GM19463 (cell line): Measurements from ENCODE around the gene GON4L.
"Not testable (repeated sequence)": the region's sequence is repeated elsewhere in the genome, so short reads cannot be mapped to it uniquely, and the experiment has no call there.

Source experiments
- ATAC-seq: cut with Tn5 transposase; IDR thresholded peaks from one replicate; pipeline ENCODE4 v1.9.1; 2021; ENCODE audit warnings: mild to moderate bottlenecking, moderate library complexity; ENCODE audit not compliant: unreplicated experiment

Gene GON4L, protein sequence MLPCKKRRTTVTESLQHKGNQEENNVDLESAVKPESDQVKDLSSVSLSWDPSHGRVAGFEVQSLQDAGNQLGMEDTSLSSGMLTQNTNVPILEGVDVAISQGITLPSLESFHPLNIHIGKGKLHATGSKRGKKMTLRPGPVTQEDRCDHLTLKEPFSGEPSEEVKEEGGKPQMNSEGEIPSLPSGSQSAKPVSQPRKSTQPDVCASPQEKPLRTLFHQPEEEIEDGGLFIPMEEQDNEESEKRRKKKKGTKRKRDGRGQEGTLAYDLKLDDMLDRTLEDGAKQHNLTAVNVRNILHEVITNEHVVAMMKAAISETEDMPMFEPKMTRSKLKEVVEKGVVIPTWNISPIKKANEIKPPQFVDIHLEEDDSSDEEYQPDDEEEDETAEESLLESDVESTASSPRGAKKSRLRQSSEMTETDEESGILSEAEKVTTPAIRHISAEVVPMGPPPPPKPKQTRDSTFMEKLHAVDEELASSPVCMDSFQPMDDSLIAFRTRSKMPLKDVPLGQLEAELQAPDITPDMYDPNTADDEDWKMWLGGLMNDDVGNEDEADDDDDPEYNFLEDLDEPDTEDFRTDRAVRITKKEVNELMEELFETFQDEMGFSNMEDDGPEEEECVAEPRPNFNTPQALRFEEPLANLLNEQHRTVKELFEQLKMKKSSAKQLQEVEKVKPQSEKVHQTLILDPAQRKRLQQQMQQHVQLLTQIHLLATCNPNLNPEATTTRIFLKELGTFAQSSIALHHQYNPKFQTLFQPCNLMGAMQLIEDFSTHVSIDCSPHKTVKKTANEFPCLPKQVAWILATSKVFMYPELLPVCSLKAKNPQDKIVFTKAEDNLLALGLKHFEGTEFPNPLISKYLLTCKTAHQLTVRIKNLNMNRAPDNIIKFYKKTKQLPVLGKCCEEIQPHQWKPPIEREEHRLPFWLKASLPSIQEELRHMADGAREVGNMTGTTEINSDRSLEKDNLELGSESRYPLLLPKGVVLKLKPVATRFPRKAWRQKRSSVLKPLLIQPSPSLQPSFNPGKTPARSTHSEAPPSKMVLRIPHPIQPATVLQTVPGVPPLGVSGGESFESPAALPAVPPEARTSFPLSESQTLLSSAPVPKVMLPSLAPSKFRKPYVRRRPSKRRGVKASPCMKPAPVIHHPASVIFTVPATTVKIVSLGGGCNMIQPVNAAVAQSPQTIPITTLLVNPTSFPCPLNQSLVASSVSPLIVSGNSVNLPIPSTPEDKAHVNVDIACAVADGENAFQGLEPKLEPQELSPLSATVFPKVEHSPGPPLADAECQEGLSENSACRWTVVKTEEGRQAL (N-terminal part only)

GRCh38 chr1:155856975-155857930 is at the start of gene GON4L:
GON4L (minus strand) TSS chr1:155857214; CDS start chr1:155853780, 3,434 bp downstream.
- ATAC-seq: peak; percentile 55

DNA sequence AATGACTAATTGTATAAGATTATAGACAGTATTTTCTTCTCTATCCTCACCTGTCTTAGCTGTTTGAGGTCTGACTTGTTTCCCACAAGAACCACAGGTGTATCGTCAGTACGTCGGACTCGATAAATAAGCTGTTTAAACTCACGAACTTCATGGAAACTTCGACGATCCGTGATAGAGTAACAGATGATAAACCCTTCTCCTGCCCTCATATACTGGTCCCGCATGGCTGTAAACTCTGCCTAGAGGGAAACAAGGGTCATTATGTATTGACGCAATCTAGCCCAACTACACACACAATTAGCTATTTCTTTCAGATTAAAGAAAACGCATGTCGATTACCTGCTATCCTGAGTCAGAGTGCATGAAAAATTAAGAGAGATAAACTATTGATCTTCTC is 47.2 kb upstream of the GON4L start:
- ATAC-seq: no peak

GRCh38 chr1:155900161-155900560 is 43.1 kb upstream of the GON4L start:
- no peak for ATAC-seq

GRCh38 chr1:155899683-155900082 is 42.7 kb upstream of the GON4L start:
- no peak for ATAC-seq

DNA sequence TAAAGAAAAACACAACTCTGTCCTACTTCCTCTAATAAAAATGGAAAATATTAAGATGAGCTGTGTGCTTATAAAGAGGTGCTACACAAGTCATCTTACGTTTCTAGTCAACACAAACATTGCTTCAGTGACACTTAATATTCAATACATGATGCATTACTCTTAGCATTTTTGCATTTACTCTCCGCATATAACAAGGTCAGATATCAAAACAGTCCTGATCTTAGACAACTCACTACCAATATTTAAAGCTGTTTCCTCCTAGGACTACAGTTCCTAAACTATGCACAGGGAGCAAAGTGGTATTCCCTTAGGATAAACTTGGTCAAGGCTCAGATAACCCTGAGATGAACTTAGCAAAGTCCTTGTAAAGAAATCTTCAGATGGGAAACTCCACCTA is 41.9 kb upstream of the GON4L start:
- no peak for ATAC-seq

DNA sequence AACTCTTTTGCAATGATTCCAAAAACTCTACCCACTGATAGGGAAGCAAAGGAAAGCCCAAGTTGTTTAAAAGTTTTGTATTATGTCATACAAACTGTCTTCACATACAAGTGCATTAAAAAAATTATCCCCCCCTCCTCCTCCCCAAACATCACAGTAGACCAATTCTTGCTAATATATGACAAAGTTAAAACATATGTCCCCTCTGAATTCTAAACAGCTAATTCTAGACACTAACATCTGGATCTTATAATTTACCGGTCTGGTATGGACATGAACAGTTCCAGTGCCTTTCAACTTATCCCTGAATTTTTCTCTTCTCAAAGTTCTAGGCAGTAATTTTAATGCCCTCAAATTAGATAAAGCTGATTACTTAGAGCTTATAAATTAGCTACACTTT is 40.7 kb upstream of the GON4L start:
- no peak for ATAC-seq

DNA sequence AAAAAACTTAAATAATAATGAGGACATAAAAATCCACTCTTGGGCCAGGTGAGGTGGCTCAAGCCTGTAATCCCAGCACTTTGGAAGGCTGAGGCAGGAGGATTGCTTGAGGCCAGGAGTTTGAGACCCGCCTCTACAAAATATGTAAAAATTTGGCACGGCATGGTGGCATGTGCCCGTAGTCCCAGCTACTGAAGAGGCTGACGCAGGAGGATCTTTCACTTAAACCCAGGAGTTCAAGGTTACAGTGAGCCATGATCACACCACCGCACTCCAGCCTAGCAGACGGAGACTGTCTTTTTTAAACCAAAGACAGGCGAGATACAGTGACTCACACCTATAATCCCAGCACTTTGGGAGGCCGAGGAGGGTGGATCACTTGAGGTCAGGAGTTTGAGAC is 39.5 kb upstream of the GON4L start:
- ATAC-seq: not testable (repeated sequence)

DNA sequence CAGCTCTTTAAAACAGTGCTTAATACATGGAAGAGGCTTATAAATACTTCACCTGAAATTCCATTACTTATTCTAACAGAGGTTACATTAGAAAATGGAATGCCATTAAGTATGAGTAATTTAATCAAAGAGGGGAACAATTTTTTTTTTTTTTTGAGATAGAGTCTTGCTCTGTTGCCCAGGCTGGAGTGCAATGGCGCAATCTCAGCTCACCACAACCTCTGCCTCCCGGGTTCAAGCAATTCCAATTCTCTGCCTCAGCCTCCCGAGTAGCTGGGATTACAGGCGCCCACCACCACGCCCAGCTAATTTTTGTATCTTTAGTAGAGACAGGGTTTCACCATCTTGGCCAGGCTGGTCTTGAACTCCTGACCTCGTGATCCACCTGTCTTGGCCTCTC is 38.6 kb upstream of the GON4L start:
- not testable (repeated sequence) for ATAC-seq

- no peak for ATAC-seq
Observed at GRCh38 chr1:155893389-155894142, 36.6 kb upstream of the GON4L start.

DNA sequence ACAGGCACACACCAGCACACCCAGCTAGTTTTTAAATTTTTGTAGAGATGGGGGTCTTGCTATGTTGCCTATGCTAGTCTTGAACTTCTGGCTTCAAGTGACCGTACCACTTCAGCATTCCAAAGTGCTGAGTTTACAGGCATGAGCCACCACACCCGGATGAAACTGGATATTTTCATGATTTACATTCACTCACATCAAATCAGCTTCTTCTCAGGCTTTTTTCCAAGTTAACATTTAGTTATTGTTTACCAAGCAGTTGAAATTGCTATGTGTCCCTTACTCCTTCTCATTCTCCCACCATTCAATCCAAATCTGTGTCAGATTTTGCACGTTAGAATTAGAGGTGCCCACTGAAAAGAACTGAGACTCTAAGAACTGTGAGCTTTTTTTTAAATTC is 35.8 kb upstream of the GON4L start:
- no peak for ATAC-seq

DNA sequence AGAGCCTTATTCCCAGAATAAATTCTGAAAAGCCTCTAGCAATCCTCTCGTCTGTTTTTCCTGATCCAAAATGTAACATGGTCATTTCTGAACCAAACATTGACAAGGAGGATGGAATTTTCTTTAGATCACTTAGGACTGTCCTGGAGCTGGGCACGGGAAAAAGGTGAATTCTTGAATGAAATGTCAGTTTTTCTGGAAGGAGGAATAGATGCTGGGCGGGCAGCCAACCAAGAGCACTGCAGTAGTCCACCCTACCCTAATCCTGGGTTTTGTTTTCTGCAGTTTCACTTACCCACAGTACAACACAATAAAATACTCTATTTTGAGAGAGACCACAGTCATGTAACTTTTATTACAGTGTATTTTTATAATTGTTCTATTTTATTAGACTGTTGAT is 33.2 kb upstream of the GON4L start:
- ATAC-seq: no peak

DNA sequence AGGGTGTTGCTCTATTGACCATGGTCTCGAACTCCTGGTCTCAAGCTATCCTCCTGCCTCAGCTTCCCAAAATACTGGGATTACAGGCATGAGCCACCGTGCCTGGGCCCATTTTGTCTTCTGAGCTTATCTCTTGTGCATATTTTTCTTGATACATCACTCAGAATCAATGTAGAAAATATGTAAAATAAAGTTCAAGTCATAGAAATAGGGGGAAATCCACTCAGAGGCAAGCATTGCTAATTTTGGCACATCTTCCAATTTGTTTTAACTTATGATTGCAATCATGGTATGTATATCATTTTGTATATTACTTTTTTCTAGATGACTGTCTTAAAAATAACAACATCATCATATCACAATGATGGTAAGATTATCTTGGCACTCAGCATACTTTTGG is 32.6 kb upstream of the GON4L start:
- no peak for ATAC-seq

GRCh38 chr1:155888481-155888880 is 31.5 kb upstream of the GON4L start:
- ATAC-seq: no peak

DNA sequence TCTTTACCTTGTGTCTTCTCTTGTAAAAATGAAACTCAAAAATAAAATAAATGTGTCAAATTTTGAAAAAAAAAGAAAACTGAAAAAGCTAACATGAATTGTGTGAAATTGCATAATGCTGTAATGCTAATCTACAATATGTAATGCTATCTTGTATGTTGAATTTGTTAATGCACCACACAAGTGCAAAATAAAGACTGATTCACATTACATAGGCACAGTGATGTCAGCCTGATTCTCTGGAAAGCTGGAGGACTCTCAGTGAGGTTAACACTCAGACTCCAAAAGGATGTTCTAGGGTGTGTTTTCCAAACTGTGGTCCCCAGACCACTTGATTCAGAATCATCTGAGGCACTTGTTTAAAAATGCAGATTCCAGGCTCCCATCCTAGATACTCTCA is 28.0 kb upstream of the GON4L start:
- no peak for ATAC-seq

DNA sequence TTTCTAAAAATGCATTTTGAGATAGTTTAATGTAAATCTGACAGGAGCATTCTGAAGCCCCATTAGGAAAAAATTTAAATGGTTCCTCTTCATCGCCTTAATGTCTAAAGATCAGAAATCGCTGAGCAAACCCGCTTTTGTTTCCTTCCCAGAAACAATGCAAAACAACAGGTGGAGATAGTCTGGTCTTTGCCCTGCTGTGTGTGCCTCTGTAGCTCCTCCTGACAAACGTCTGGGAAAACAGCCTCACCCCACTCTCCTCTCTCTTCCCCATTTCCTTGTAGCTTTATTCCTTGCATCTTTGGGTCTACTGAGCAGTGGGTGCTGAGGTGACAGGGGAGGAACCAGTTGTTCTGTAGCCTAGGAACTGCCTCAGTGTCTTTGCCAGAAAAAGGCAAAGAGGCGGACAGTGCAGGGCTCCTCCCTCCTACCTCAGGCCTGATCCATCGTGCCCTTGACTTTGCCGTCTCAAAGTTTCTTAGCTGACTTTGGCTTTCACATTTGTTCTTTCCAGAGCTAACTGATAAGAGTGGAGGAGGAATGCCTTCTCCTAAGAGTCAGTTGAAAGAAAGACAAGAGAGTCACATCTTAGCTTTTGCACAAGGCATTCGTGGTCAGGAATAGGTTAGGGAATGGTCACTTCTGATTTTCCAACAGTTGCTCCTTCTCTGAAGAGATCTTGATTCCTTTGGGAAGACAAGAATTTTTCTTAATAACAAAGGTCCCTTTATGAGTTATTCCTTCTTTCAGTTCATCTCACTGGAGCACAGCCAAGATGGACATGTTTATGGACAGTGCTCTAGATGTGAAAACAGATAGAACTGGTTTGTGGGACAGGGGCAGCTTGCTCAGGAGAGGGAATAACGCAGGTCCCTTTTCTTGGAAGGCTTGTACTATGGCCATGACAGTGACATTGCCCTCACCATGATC is 27.3 kb upstream of the GON4L start:
- no peak for ATAC-seq

- no peak for ATAC-seq
Observed at GRCh38 chr1:155882766-155883165, 25.8 kb upstream of the GON4L start.

DNA sequence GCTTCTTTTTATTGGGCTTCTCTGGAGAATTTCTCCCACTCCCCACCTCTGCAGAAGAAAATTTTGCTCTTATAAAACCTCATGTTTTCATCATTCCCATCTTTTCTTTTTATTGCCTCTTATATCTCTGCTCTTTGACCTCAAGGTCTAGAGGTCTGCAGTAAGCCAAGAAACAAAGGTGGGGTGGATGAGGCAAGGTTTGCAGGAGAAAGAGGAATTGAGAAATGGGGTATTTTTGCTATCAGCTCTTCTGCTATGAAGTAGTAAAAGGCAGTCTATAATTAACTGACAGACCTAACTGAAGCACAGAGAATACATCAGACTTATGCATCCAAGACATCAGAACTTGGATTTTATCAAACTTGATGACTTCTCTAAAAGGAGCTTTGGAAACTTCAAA is 25.2 kb upstream of the GON4L start:
- ATAC-seq: no peak

DNA sequence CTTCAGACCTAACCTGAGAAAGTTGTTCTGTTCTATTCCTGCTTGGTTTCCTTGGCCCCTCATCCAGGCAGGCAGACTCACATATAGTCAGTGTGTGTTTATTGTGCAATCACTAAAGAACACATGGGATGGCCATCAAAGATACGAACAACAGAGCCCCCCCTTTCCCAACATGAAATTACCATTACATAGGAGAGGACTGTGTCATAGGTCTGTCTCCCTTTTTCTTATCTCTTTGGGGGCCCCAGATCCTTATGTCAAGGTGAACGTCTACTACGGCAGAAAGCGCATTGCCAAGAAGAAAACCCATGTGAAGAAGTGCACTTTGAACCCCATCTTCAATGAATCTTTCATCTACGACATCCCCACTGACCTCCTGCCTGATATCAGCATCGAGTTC is 23.9 kb upstream of the GON4L start:
- ATAC-seq: no peak
